Ovary (tissue), 9 donors: ENCODE data around the gene LMX1A. TPM values are rescaled to one million over a fixed set of nuclear protein-coding genes. Genes with fewer than 3 reads are reported as not detected.

ENCODE experiments used
- DNase-seq, 5 donors: peaks; one replicate each; pipeline ENCODE4 v3.0.0-alpha.2; 2019 to 2020
- H3K27ac ChIP-seq, 2 donors: fragments of 200-600 bp; one replicate each; pipeline versions ENCODE4 v1.5.1 to v1.8.0; 2019 to 2022
- H3K27me3 ChIP-seq: fragments of 200-600 bp; one replicate; pipeline ENCODE4 v1.8.0; 2022
- H3K36me3 ChIP-seq: fragments of 200-600 bp; sonication (generic); one replicate; pipeline ENCODE4 v1.5.1; 2019
- H3K4me1 ChIP-seq: one replicate; pipeline ENCODE4 v1.8.1; 2013; ENCODE audit warnings: mild to moderate bottlenecking, moderate library complexity; ENCODE audit not compliant: insufficient read depth
- H3K4me3 ChIP-seq: fragments of 200-600 bp; sonication (generic); one replicate; pipeline ENCODE4 v1.5.1; 2017
- H3K9me3 ChIP-seq, 2 donors: fragments of 200-600 bp in 1 of 2; sonication (generic) in 1 of 2; one replicate each; pipeline versions ENCODE4 v1.5.1 to v1.8.1; 2013 to 2019; ENCODE audit warnings: mild to moderate bottlenecking in 1 of 2, moderate library complexity in 1 of 2
- EP300 ChIP-seq: sonication (generic); formaldehyde crosslinking; IDR thresholded peaks from one replicate; pipeline ENCODE4 v1.6.1; 2017; ENCODE audit warnings: antibody characterized with exemption
- POLR2A ChIP-seq: fragments of 450-650 bp; IDR thresholded peaks from one replicate; pipeline ENCODE4 v1.6.1; 2017; ENCODE audit warnings: antibody characterized with exemption, mild to moderate bottlenecking, moderate library complexity
- WGBS, 3 donors: extraction: QIAGEN DNeasy Blood & Tissue Kit in 1 of 3; methylation state at CpG; one replicate each; pipeline versions ENCODE4 v1.1.5 to v1.1.7; 2013 to 2017; 5-methylcytosine and 5-hydroxymethylcytosine counted together
- intact Hi-C, 4 donors: fragments of 100-400 bp; cut with DNase I; formaldehyde crosslinking; loops; one replicate each; pipeline versions ENCODE4 v1.11.0 to v1.15.1; 2022 to 2023
- polyA plus RNA-seq, 2 donors: library from polyadenylated mRNA; stranded (reverse); fragments of 200-250 nt in 1 of 2; fragments of 350-450 nt in 1 of 2; fragmentation: Illumina TruSeq in 1 of 2; extraction: RNeasy Lipid Tissue Mini Kit (QIAGEN cat#74804) in 1 of 2; gene quantifications; one replicate each; pipeline ENCODE4 v1.2.3, GENCODE V29; 2013 to 2014
- total RNA-seq, 7 donors: library from RNA; depleted of rRNA in 2 of 7; stranded (reverse); fragments of >200 nt in 2 of 7; fragmentation: NEBNext Ultra II Directional in 3 of 7; extraction: Animal tissue kit (Norgen Biotek cat#: 25700) in 3 of 7; gene quantifications; one replicate each; pipeline versions ENCODE4 v1.1.0 to v1.2.4, GENCODE V29; 2016 to 2023
- TF ChIP-seq, protein P1 (sequence below), 3 donors: fragments of 450-650 bp in 2 of 3; fragments of 200-600 bp in 1 of 3; IDR thresholded peaks; one replicate each; pipeline versions ENCODE4 v1.5.1 to v1.8.0; 2016 to 2022; ENCODE audit warnings: antibody characterized with exemption in 3 of 3, mild to moderate bottlenecking in 1 of 3
- donor health status: DM: no; HTN: no; CAD: no; lungs with moderate emphysema.
- donor health status: DM: no; HTN: no; CAD: no.
- donor health status: Bipolar disorder and iron deficiency.
- donor health status: DM: yes; HTN: yes; CAD: no.
- donor health status: DM: no; HTN: no; CAD: no.
- donor health status: DM: yes; HTN: yes; CAD: no.

Gene LMX1A
- total and polyA plus RNA-seq, 9 donors: 0.15 TPM; not detected in 8

DNA sequence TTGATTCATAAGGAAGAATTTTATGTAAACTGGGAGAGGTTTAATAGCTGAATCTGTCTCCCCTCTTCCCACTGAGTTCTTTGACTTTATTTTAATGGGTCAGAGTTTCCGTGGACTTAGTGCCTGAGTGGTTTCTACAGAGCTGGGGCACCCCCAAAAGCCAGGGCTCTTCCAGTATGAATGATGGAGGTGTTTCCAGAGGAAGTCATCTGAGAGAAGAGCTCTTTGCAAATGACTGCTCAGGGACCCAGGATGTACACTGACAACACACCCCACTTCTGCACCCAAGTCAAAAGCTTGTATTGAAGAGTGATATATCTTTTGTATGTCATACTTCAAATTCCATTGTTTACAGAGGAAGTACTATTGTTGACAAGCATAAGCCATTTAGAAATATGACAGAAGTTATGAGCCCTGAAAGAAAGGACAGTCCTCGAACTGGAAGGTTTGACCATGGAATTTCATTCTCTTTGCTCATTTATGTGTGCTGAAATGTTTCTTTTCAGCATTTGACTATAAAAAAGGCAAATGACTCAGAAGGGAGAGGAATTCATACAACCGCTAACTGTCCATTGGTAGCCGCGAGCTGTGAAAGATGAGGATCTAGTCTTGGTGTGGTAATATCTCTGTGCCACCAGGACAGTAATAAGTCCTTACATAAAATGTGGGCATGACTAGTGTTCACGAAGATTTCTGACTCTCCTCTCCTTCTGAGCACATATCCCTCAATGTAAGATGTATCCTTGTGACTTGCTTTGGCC is 25.4 kb upstream of the LMX1A start:
- intact Hi-C loops: no loop called here
- WGBS, 3 donors: 75 to 93% (median 91%) methylated on average over 6 of the region's 6 CpGs
- H3K9me3 ChIP-seq: no peaks in the 10 kb centered on the region
- peaks cover 2% of the 10 kb centered on the region for H3K4me1 ChIP-seq
- H3K27me3 ChIP-seq: no peaks in the 10 kb centered on the region
- no peaks in the 10 kb centered on the region for H3K36me3 ChIP-seq
- H3K4me3 ChIP-seq: no peak overlapping the region
- TF ChIP-seq, protein P1, sequence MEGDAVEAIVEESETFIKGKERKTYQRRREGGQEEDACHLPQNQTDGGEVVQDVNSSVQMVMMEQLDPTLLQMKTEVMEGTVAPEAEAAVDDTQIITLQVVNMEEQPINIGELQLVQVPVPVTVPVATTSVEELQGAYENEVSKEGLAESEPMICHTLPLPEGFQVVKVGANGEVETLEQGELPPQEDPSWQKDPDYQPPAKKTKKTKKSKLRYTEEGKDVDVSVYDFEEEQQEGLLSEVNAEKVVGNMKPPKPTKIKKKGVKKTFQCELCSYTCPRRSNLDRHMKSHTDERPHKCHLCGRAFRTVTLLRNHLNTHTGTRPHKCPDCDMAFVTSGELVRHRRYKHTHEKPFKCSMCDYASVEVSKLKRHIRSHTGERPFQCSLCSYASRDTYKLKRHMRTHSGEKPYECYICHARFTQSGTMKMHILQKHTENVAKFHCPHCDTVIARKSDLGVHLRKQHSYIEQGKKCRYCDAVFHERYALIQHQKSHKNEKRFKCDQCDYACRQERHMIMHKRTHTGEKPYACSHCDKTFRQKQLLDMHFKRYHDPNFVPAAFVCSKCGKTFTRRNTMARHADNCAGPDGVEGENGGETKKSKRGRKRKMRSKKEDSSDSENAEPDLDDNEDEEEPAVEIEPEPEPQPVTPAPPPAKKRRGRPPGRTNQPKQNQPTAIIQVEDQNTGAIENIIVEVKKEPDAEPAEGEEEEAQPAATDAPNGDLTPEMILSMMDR (IDR thresholded peaks at IDR 0.05): no peak
- no peak for TF ChIP-seq POLR2A
- TF ChIP-seq EP300: no peak
- H3K27ac ChIP-seq: no peak overlapping the region
- no peak for DNase-seq

DNA sequence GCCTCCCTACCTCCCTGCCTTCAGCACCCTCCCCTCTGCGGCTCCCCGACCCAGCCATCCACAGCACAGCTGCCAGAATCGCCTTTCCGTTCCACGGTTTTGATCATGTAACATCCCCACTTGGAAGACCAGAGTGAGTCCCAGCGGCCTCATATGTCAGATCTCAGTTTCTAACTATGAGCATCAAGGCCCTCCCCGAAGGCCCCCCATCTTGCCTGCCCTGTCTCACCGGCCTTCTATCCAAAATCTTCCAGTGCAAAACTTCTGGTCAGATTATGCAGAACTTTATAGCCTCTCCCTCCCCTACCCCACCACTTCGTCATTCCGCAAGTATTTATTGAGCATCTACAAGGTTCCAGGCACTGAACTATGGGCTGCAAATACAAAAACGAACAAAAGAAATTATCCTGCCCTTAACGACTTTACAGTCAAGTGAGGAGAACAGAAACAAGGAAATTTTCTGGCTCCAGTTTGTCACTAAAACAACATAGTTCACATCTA is 20.3 kb upstream of the LMX1A start:
- Histone ChIP-seq H3K27me3 (no peaks in the 10 kb centered on the region), H3K4me1 (peaks cover 2% of the 10 kb centered on the region), H3K4me3 (peak overlapping the region; percentile 45), H3K9me3 (no peaks in the 10 kb centered on the region), H3K27ac (peak overlapping the region; percentile 61 to 82), H3K36me3 (no peaks in the 10 kb centered on the region)
- intact Hi-C loops: no loop called here
- no peak for DNase-seq
- TF ChIP-seq, protein P1 (IDR thresholded peaks at IDR 0.05): no peak
- TF ChIP-seq POLR2A: no peak
- no peak for TF ChIP-seq EP300
- 21 to 23% (median 22%) methylated on average over 12 of the region's 12 CpGs for WGBS, 3 donors

DNA sequence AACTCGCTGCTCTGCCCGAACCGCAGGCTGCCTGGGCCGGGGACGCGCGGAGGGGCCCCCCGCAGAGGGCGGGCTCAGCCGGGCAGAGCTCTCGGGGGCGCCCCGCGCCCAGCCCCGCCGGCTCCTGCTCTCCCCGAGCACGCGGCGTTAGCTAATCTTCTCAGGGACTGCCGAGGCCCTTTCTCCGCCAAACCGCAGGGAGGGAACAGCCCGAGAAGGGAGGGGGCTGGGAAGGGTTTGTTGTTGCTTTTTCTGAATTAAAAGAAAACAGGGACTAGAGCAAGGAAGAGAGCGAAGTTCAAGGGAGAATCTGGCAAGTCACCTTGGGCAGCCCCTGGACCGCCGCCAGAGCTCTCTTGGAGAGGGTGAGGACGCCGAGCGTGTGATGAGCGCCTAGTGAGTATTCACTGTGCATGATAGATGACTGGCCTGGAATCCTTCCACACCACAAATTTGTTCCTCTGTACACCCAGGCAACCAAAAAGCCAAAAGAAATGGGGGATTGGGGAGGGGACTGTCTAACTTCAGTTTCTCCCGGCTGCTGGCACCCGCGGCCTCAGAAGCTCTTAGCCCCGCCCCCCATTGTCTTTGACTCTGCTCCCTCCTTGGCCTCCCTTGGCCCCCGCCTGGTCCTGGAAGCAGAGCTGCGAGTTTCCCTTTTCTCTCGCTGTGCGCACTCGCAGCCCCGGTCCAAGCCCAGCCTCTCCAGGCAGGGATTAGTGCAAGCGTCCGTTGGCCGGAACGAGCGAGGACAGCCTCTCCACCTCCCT is 19.7 kb upstream of the LMX1A start:
- Histone ChIP-seq H3K4me1 (peaks cover 2% of the 10 kb centered on the region), H3K9me3 (no peaks in the 10 kb centered on the region), H3K36me3 (no peaks in the 10 kb centered on the region), H3K4me3 (peak overlapping the region; percentile 45), H3K27ac (peak overlapping the region; percentile 61 to 82), H3K27me3 (no peaks in the 10 kb centered on the region)
- 1% methylated on average over 46 of the region's 46 CpGs for WGBS, 3 donors
- peak; percentile 88 to 94 (median 93) for DNase-seq
- TF ChIP-seq EP300 (no peak), POLR2A (no peak)
- TF ChIP-seq, protein P1 (IDR thresholded peaks at IDR 0.05): no peak
- intact Hi-C loops: no loop called here

DNA sequence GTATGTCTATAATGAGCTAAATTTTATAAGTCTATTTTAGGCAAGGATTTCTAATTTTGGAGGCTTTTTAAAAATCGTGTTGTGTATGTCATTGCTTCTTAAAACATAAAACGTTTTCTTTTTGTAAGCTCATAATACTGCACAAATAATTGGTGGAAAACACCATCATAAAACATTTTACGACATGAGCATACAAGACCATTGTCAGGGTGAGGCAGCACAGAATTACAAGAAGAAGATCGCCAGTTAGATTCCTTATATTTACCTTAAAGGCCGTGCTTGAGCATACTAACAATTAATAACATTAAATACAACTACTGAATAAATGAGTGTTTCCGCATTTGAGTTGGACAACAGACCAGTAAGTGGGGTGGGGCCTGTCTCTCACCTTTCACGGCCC is 19.1 kb upstream of the LMX1A start:
- intact Hi-C loops: no loop called here
- no peaks in the 10 kb centered on the region for H3K27me3 ChIP-seq
- no peaks in the 10 kb centered on the region for H3K36me3 ChIP-seq
- H3K4me3 ChIP-seq: peak overlapping the region; percentile 45
- H3K9me3 ChIP-seq: no peaks in the 10 kb centered on the region
- TF ChIP-seq EP300 (no peak), POLR2A (no peak)
- TF ChIP-seq, protein P1 (IDR thresholded peaks at IDR 0.05): no peak
- 17 to 23% (median 18%) methylated on average over 7 of the region's 7 CpGs for whole genome bisulfite sequencing, 3 donors
- no peak for DNase-seq
- H3K4me1 ChIP-seq: peaks cover 2% of the 10 kb centered on the region
- H3K27ac ChIP-seq: peak overlapping the region; percentile 61 to 82
